ENCODE results near the gene NARS2. TPM values are rescaled to one million over a fixed set of nuclear protein-coding genes. Genes with fewer than 3 reads are reported as not detected.

NARS2 gene
- total and polyA plus RNA-seq, 9 of the 15 experiments (the other 6 are each of a cell fraction or from before 2014, with no cell fraction given) = 26.8 to 48.0 (median 34.2) TPM

GRCh38 chr11:78416285-78417174, 158.1 kb downstream of the NARS2 start (continued):
- peak; percentile 67 for TF ChIP-seq PRDM10 (IDR thresholded peaks at IDR 0.05; ENCODE audit: partially characterized antibody)
- no peak for TF ChIP-seq YBX1 (IDR thresholded peaks at IDR 0.05)
- TF ChIP-seq EWSR1 (IDR thresholded peaks at IDR 0.05; ENCODE audit: borderline replicate concordance, low read depth, partially characterized antibody) = no peak
- TF ChIP-seq ZFP1 (CRISPR knock-in tag; IDR thresholded peaks at IDR 0.05) = no peak
- no peak for TF ChIP-seq TCFL5 (CRISPR knock-in tag; conservative IDR thresholded peaks at IDR 0.05)
- TF ChIP-seq CREM (IDR thresholded peaks at IDR 0.05; ENCODE audit: low read depth) = peak; percentile 81
- no peak for TF ChIP-seq U2AF2 (optimal IDR thresholded peaks at IDR 0.05; ENCODE audit: low read depth, low read length)
- no peak for TF ChIP-seq ZNF76 (CRISPR knock-in tag; IDR thresholded peaks at IDR 0.05; ENCODE audit: borderline replicate concordance)
- TF ChIP-seq ARID3A (IDR thresholded peaks at IDR 0.05; ENCODE audit: borderline replicate concordance, low read depth, low read length) = peak; percentile 27; the same call in 1 of the 2 replicates
- peak; percentile 64 to 70; a peak in 3 of 4 replicates for TF ChIP-seq MAZ (CRISPR knock-in tag; conservative IDR thresholded peaks at IDR 0.05 in 1 of 2, IDR thresholded peaks at IDR 0.05 in 1 of 2)
- no peak for TF ChIP-seq ZC3H11A (IDR thresholded peaks at IDR 0.05; ENCODE audit: low read depth, low read length)
- no peak for TF ChIP-seq ZNF23 (CRISPR knock-in tag; IDR thresholded peaks at IDR 0.05)
- peak; percentile 70 for TF ChIP-seq TAF9B (IDR thresholded peaks at IDR 0.05; ENCODE audit: partially characterized antibody)
- TF ChIP-seq CHD4 (IDR thresholded peaks at IDR 0.05; ENCODE audit: insufficient read depth, insufficient replicate concordance, low read depth, low read length, poor library complexity, severe bottlenecking) = no peak
- TF ChIP-seq RBM25 (IDR thresholded peaks at IDR 0.05; ENCODE audit: low read depth, low read length, severe bottlenecking) = no peak
- TF ChIP-seq ZNF175 (CRISPR knock-in tag; IDR thresholded peaks at IDR 0.05; ENCODE audit: low read depth) = peak; percentile 76; the same call in 1 of the 2 replicates
- TF ChIP-seq ZNF121 (CRISPR knock-in tag; conservative IDR thresholded peaks at IDR 0.05) = no peak
- TF ChIP-seq ESRRB (CRISPR knock-in tag; IDR thresholded peaks at IDR 0.05; ENCODE audit: borderline replicate concordance) = no peak
- TF ChIP-seq IRF9 (tag; IDR thresholded peaks at IDR 0.05) = no peak
- no peak for TF ChIP-seq KAT8 (IDR thresholded peaks at IDR 0.05; ENCODE audit: low read depth)
- TF ChIP-seq GABPA (tag; conservative IDR thresholded peaks at IDR 0.05; ENCODE audit: low read depth) = peak; percentile 55

Data from K562 (cell line).